Memory B cell (primary cell): ENCODE data around the gene TGM2.

Source experiments
- ATAC-seq: fragments of 150-1000 bp; cut with Tn5 transposase; 2 replicates; pipeline ENCODE4 v1.10.0; 2021; ENCODE audit warnings: low read depth, mild to moderate bottlenecking, moderate library complexity
- DNase-seq, 2 donors: peaks; one replicate each; pipeline ENCODE4 v3.0.0; 2022; ENCODE audit warnings: low spot score in 2 of 2
- H3K27ac Mint-ChIP-seq: one replicate; pipeline ENCODE4 v1.8.0; 2022; ENCODE audit warnings: mild to moderate bottlenecking, moderate library complexity, mixed read lengths
- H3K27me3 Mint-ChIP-seq: one replicate; pipeline ENCODE4 v1.8.0; 2022; ENCODE audit warnings: mixed read lengths
- H3K36me3 Mint-ChIP-seq: one replicate; pipeline ENCODE4 v1.8.0; 2022; ENCODE audit warnings: mild to moderate bottlenecking, mixed read lengths
- H3K4me1 Mint-ChIP-seq: one replicate; pipeline ENCODE4 v1.8.0; 2022; ENCODE audit warnings: mixed read lengths
- H3K4me3 Mint-ChIP-seq: one replicate; pipeline ENCODE4 v1.8.0; 2022; ENCODE audit warnings: mild to moderate bottlenecking, moderate library complexity, mixed read lengths
- H3K9me3 Mint-ChIP-seq: one replicate; pipeline ENCODE4 v1.8.0; 2022; ENCODE audit warnings: mixed read lengths

TGM2 gene

GRCh38 chr20:38155811-38156210, 9.3 kb downstream of the TGM2 start:
- Mint-ChIP-seq H3K9me3 (no peaks in the 10 kb centered on the region), H3K36me3 (peaks cover 1% of the 10 kb centered on the region), H3K27me3 (no peaks in the 10 kb centered on the region), H3K4me1 (peaks cover 16% of the 10 kb centered on the region), H3K27ac (no peak overlapping the region), H3K4me3 (no peak overlapping the region)
- ATAC-seq (no peak), DNase-seq (no peak)

DNA sequence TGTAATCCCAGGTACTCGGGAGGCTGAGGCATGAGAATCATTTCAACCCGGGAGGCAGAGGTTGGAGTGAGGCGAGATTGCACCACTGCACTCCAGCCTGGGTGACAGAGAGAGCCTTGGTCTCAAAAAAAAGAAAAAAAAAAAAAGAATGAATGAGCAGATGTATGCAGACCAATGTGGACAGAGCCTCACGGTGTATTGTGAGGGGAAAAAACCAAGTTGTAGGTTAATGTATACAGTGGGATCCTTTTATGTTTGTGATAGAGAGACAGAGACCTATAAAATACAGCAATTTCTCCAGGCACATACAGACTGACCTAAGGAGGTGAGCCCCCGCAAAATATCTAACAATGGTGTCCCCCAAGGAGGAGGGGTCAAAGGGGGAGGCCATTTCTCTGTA, 11.7 kb downstream of the TGM2 start:
- H3K4me1 Mint-ChIP-seq: peaks cover 13% of the 10 kb centered on the region

GRCh38 chr20:38152621-38153221, 12.3 kb downstream of the TGM2 start:
- no peak for DNase-seq
- ATAC-seq: peak; percentile 63
- H3K36me3 Mint-ChIP-seq: peaks cover 8% of the 10 kb centered on the region
- H3K4me3 Mint-ChIP-seq: peak overlapping the region; percentile 67
- peaks cover 13% of the 10 kb centered on the region for H3K4me1 Mint-ChIP-seq
- H3K9me3 Mint-ChIP-seq: no peaks in the 10 kb centered on the region
- H3K27ac Mint-ChIP-seq: peak overlapping the region; percentile 12
- H3K27me3 Mint-ChIP-seq: no peaks in the 10 kb centered on the region

More for the DNA sequence above, 11.7 kb downstream of the TGM2 start:
- ATAC-seq (no peak), DNase-seq (no peak)
- no peaks in the 10 kb centered on the region for H3K27me3 Mint-ChIP-seq
- no peak overlapping the region for H3K4me3 Mint-ChIP-seq
- H3K9me3 Mint-ChIP-seq: no peaks in the 10 kb centered on the region
- peaks cover 8% of the 10 kb centered on the region for H3K36me3 Mint-ChIP-seq
- H3K27ac Mint-ChIP-seq: no peak overlapping the region

DNA sequence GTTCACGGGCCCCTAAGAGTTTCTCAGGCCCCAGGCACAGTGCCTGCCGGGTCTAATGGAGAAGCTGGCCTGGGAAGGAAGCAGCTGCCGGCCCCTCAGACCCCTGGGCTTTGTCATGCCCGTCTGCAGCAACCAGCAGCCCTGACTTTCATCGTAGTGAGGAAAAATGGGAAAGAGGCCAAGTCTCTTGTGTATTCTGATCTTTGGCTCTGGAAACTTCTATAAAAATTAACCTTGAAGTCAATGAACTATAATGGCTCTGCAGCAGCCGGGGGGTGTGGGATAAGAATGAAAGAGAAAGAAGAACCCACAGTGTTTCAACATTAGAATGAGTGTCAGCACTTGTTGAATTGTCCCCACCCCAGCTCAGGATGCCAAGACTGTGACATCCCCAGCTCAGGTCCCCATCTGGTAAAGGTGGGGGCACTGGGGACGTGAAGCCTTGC, 12.9 kb downstream of the TGM2 start:
- DNase-seq (no peak), ATAC-seq (peak; percentile 76)
- H3K36me3 Mint-ChIP-seq: peaks cover 8% of the 10 kb centered on the region
- peaks cover 13% of the 10 kb centered on the region for H3K4me1 Mint-ChIP-seq
- no peaks in the 10 kb centered on the region for H3K9me3 Mint-ChIP-seq
- peak overlapping the region; percentile 67 for H3K4me3 Mint-ChIP-seq
- H3K27me3 Mint-ChIP-seq: no peaks in the 10 kb centered on the region
- H3K27ac Mint-ChIP-seq: peak overlapping the region; percentile 12

- Mint-ChIP-seq H3K27ac (peak overlapping the region; percentile 12), H3K4me1 (peaks cover 13% of the 10 kb centered on the region), H3K4me3 (no peak overlapping the region)
These were observed 13.6 kb downstream of the TGM2 start for GRCh38 chr20:38151455-38151854.

GRCh38 chr20:38150335-38151170, 14.5 kb downstream of the TGM2 start:
- no peak overlapping the region for H3K4me3 Mint-ChIP-seq
- DNase-seq: no peak
- peaks cover 8% of the 10 kb centered on the region for H3K36me3 Mint-ChIP-seq
- no peak overlapping the region for H3K27ac Mint-ChIP-seq
- H3K4me1 Mint-ChIP-seq: peaks cover 13% of the 10 kb centered on the region
- H3K9me3 Mint-ChIP-seq: no peaks in the 10 kb centered on the region
- no peaks in the 10 kb centered on the region for H3K27me3 Mint-ChIP-seq
- ATAC-seq: no peak

More at GRCh38 chr20:38151455-38151854, 13.6 kb downstream of the TGM2 start:
- ATAC-seq: no peak
- no peak for DNase-seq
- H3K36me3 Mint-ChIP-seq: peaks cover 8% of the 10 kb centered on the region
- no peaks in the 10 kb centered on the region for H3K27me3 Mint-ChIP-seq
- no peaks in the 10 kb centered on the region for H3K9me3 Mint-ChIP-seq

DNA sequence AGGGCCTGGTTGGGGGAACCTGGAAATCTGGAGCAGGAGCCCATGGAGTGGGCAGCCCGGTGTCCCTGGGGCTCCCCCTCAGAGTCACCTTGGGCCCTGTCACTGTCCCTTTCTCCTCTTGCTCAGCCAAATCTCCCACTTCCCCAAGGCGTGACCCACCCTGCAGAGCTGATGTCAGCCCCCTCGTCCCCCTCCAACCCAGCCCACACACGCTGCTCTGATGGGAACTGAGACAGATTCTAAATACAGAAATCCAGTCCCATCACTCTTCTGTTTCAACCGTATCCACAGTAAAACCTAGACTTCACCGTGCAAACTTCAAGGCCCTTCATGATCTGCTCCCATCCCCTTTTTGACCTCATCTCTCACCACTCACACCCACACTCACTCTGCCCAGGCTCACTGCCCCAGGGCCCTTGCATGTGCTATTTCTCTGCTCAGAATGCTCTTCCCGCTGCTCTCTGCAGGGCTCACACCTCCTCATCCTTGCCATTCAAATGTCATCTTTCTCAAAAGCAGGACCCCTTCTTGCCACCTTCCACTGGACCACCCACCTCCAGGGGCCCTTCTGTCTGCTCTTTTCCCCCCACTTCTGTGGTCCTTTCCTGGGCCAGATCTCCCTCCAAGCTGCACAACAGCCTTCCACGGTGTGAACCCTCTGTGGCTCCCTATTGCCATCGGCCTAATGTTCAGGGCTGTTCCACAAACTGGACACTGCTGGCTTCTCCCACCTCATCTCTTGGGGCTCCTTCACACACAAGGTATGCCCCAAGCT, 16.6 kb downstream of the TGM2 start:
- H3K4me1 Mint-ChIP-seq: peaks cover 11% of the 10 kb centered on the region
- H3K27ac Mint-ChIP-seq: no peak overlapping the region
- H3K9me3 Mint-ChIP-seq: no peaks in the 10 kb centered on the region
- ATAC-seq: no peak
- DNase-seq: no peak
- no peaks in the 10 kb centered on the region for H3K27me3 Mint-ChIP-seq
- peaks cover 8% of the 10 kb centered on the region for H3K36me3 Mint-ChIP-seq
- H3K4me3 Mint-ChIP-seq: no peak overlapping the region

GRCh38 chr20:38147751-38148150, 17.3 kb downstream of the TGM2 start:
- DNase-seq: no peak
- Mint-ChIP-seq H3K36me3 (peaks cover 8% of the 10 kb centered on the region), H3K27me3 (no peaks in the 10 kb centered on the region), H3K27ac (no peak overlapping the region), H3K4me3 (no peak overlapping the region), H3K4me1 (peaks cover 8% of the 10 kb centered on the region), H3K9me3 (no peaks in the 10 kb centered on the region)
- no peak for ATAC-seq

DNA sequence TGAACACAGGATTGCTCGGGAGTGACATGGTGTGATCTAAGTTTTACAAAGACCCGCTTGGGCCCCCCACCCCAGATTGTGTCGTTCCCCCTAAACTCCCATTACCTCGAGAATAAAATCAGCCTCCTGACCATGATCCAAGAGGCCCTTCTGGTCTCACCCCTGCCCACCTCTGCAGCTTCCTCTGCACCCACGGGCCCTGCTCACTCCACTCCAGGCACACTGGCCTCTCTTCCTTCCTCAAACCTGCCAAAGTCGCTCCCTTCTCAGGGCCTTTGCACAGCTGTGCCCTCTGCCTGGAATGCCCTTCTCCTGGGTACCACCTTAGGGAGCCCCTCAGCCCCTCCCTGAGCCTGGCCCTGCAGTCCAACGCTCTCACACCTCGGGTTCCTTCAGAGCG, 17.9 kb downstream of the TGM2 start:
- H3K27me3 Mint-ChIP-seq: no peaks in the 10 kb centered on the region
- H3K27ac Mint-ChIP-seq: no peak overlapping the region
- peaks cover 8% of the 10 kb centered on the region for H3K36me3 Mint-ChIP-seq
- no peaks in the 10 kb centered on the region for H3K9me3 Mint-ChIP-seq
- no peak for ATAC-seq
- H3K4me1 Mint-ChIP-seq: peaks cover 2% of the 10 kb centered on the region
- no peak for DNase-seq
- H3K4me3 Mint-ChIP-seq: no peak overlapping the region

GRCh38 chr20:38146628-38147027, 18.4 kb downstream of the TGM2 start:
- no peak for ATAC-seq
- no peaks in the 10 kb centered on the region for H3K4me1 Mint-ChIP-seq
- H3K9me3 Mint-ChIP-seq: no peaks in the 10 kb centered on the region
- no peaks in the 10 kb centered on the region for H3K27me3 Mint-ChIP-seq
- DNase-seq: no peak
- H3K4me3 Mint-ChIP-seq: no peak overlapping the region
- no peak overlapping the region for H3K27ac Mint-ChIP-seq
- peaks cover 8% of the 10 kb centered on the region for H3K36me3 Mint-ChIP-seq

DNA sequence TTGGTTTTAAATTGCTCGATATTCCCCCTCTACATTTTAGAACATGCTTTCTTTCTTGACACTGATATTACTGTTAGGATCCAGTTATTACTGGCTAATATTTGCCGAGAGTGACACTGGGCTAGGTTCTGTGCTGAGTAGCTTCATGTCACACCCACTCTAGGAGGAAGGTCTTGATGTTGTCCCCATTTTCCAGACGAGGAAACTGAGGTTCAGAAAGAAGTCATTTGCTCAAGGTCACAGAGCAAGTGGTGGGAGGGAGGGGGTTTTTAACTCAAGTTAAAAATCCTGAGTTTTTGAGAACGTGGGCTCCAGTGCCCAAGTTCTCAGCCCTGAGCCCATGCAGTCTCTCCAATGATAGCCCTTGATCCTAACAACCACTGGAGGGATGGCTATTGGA, 18.9 kb downstream of the TGM2 start:
- peaks cover 8% of the 10 kb centered on the region for H3K36me3 Mint-ChIP-seq

DNA sequence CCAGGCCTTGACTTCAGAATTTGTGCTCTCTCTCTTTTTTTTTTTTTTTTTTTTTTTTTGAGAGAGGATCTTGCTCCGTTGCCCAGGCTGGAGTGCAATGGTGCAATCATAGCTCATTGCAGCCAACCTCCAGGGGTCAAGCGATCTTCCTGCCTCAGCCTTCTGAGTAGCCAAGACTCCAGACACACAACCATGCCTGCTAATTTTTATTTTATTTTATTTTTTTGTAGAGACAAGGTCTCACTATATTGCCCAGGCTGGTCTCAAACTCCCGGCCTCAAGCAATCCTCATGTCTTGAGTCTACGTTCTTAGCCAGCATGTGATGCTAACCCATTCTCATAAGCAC, 19.4 kb downstream of the TGM2 start:
- ATAC-seq: no peak
- H3K4me1 Mint-ChIP-seq: no peaks in the 10 kb centered on the region
- H3K9me3 Mint-ChIP-seq: no peaks in the 10 kb centered on the region

More for the DNA sequence above, 18.9 kb downstream of the TGM2 start:
- Mint-ChIP-seq H3K27ac (no peak overlapping the region), H3K4me1 (no peaks in the 10 kb centered on the region), H3K9me3 (no peaks in the 10 kb centered on the region), H3K27me3 (no peaks in the 10 kb centered on the region), H3K4me3 (no peak overlapping the region)
- no peak for DNase-seq
- no peak for ATAC-seq

DNA sequence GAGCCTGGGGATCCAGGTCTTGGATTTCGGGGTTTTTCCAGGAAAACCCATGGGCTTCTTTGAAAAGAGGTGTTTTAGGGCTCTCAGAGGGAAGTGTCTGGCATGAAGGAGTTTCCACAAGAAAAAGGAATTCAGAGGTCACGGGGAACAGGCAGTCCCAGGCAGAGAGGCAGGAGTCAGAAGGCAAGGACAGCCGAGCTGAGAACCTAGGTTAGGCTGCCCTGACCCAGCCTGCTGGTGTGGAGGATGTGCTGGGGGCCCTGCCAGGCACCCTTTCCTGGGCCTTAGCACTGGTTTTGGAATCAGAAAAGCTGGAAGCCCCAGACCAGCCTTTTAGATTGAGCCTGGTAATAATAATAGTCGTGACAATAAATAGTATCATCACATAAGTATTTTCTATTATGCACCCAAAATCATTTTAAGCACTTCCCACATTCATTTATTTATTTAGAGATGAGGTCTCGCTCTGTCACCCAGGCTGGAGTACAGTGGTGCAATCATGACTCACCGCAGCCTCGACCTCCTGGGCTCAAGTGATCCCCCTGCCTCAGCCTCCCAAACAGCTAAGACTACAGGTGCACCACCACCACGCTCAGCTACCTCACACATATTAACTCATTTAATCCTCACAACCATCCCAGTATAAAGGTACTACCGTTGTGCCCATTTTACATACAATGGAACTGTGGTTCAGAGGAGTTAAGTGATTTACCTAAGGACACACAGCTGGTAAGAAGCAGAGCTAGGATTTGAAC, 19.9 kb downstream of the TGM2 start:
- ATAC-seq: no peak
- no peaks in the 10 kb centered on the region for H3K4me1 Mint-ChIP-seq
- H3K4me3 Mint-ChIP-seq: no peak overlapping the region
- H3K27ac Mint-ChIP-seq: no peak overlapping the region
- peaks cover 8% of the 10 kb centered on the region for H3K36me3 Mint-ChIP-seq
- DNase-seq: no peak
- no peaks in the 10 kb centered on the region for H3K9me3 Mint-ChIP-seq
- H3K27me3 Mint-ChIP-seq: no peaks in the 10 kb centered on the region

More for the DNA sequence above, 19.4 kb downstream of the TGM2 start:
- Mint-ChIP-seq H3K27ac (no peak overlapping the region), H3K4me3 (no peak overlapping the region), H3K27me3 (no peaks in the 10 kb centered on the region), H3K36me3 (peaks cover 8% of the 10 kb centered on the region)
- DNase-seq: no peak

DNA sequence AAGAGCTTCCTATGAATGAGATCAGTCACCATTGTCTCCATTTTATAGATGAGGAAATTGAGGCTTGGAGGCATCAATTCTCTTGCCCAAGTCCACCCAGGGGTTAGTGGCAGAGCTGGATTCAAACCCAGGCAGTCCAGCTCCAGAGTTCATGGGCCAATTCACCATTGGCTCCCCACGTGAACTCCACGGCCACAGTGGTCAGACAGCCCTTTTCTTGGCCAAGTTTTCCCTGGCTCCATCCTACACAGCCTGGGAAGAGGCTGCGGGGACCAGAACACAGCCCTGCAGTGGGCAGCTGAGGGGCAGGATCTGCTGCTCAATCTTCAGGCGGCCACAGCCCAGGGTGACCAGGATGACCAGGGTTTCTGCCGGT, 20.5 kb downstream of the TGM2 start:
- H3K9me3 Mint-ChIP-seq: no peaks in the 10 kb centered on the region
- H3K36me3 Mint-ChIP-seq: peaks cover 8% of the 10 kb centered on the region
- no peaks in the 10 kb centered on the region for H3K4me1 Mint-ChIP-seq
- no peak overlapping the region for H3K27ac Mint-ChIP-seq
- ATAC-seq: no peak
- no peak for DNase-seq
- H3K27me3 Mint-ChIP-seq: no peaks in the 10 kb centered on the region
- H3K4me3 Mint-ChIP-seq: no peak overlapping the region
